Peyer's patch (tissue), 4 donors: ENCODE results near the gene PNPT1. TPM values are rescaled to one million over a fixed set of nuclear protein-coding genes. Genes with fewer than 3 reads are reported as not detected.
"Not testable (repeated sequence)": the region's sequence is repeated elsewhere in the genome, so short reads cannot be mapped to it uniquely, and the experiment has no call there.

Experiments
- DNase-seq, 3 donors: peaks; one replicate each; pipeline ENCODE4 v3.0.0-alpha.2; 2017 to 2019
- H3K27ac ChIP-seq, 4 donors: fragments of 200-600 bp; sonication (generic); one replicate each; pipeline ENCODE4 v1.5.1; 2016 to 2019
- H3K27me3 ChIP-seq, 2 donors: fragments of 200-600 bp; sonication (generic); one replicate each; pipeline ENCODE4 v1.5.1; 2019
- H3K36me3 ChIP-seq, 3 donors: fragments of 200-600 bp; sonication (generic); one replicate each; pipeline ENCODE4 v1.5.1; 2016 to 2019
- H3K4me1 ChIP-seq, 4 donors: fragments of 200-600 bp; sonication (generic); one replicate each; pipeline ENCODE4 v1.5.1; 2016 to 2019
- H3K4me3 ChIP-seq, 4 donors: fragments of 200-600 bp; sonication (generic); 1 replicate in 3 of 4; 2 replicates in 1 of 4; pipeline ENCODE4 v1.5.1; 2016 to 2019; ENCODE audit warnings: mild to moderate bottlenecking in 1 of 4
- H3K9me3 ChIP-seq, 4 donors: fragments of 200-600 bp; sonication (generic); one replicate each; pipeline ENCODE4 v1.5.1; 2016 to 2019; ENCODE audit warnings: mild to moderate bottlenecking in 1 of 4
- CTCF ChIP-seq, 6 experiments: fragments of 450-650 bp in 4 of 6; fragments of 200-600 bp in 2 of 6; sonication (generic) in 1 of 6; IDR thresholded peaks; one replicate each; pipeline ENCODE4 v1.5.1; 2017 to 2019; ENCODE audit warnings: antibody characterized with exemption in 6 of 6, mild to moderate bottlenecking in 3 of 6, moderate library complexity in 1 of 6
- POLR2A ChIP-seq, 2 donors: fragments of 450-650 bp; IDR thresholded peaks; one replicate each; pipeline ENCODE4 v1.5.1; 2017; ENCODE audit warnings: antibody characterized with exemption in 2 of 2, mild to moderate bottlenecking in 2 of 2, moderate library complexity in 2 of 2
- total RNA-seq, 4 donors: library from RNA; depleted of rRNA; stranded (reverse); fragments of >200 nt; gene quantifications; one replicate each; pipeline ENCODE4 v1.1.0, GENCODE V29; 2016

PNPT1 gene
- total RNA-seq, 4 donors from 2014 or later, result 8.4 to 12.4 (median 10.2) TPM

- peak overlapping the region in 2 of 4 donors; percentile 44 to 55 for H3K27ac ChIP-seq
- H3K9me3 ChIP-seq, result no peaks in the 10 kb centered on the region
- no peak for DNase-seq
- H3K4me1 ChIP-seq, result peaks cover 0 to 18% (median 0%) of the 10 kb centered on the region in 4 donors
- TF ChIP-seq CTCF (IDR thresholded peaks at IDR 0.05) (no peak), POLR2A (IDR thresholded peaks at IDR 0.05) (no peak)
- no peaks in the 10 kb centered on the region for H3K27me3 ChIP-seq
- H3K36me3 ChIP-seq, result no peaks in the 10 kb centered on the region
- H3K4me3 ChIP-seq, result no peak overlapping the region
Observed at GRCh38 chr2:55715626-55716025, 22.0 kb upstream of the PNPT1 start.

GRCh38 chr2:55715178-55715577 lies 21.5 kb upstream of the PNPT1 start:
- peak overlapping the region in 2 of 4 donors; percentile 44 to 55 for H3K27ac ChIP-seq
- not testable (repeated sequence) for H3K27me3 ChIP-seq, H3K36me3 ChIP-seq, H3K9me3 ChIP-seq, H3K4me3 ChIP-seq, DNase-seq
- H3K4me1 ChIP-seq, result peaks cover 0 to 18% (median 0%) of the 10 kb centered on the region in 4 donors

- no peak for TF ChIP-seq POLR2A (IDR thresholded peaks at IDR 0.05)
- no peak for TF ChIP-seq CTCF (IDR thresholded peaks at IDR 0.05)
- Histone ChIP-seq H3K27me3 (no peaks in the 10 kb centered on the region), H3K4me1 (peaks cover 0 to 18% (median 0%) of the 10 kb centered on the region in 4 donors), H3K4me3 (no peak overlapping the region), H3K9me3 (no peaks in the 10 kb centered on the region), H3K36me3 (no peaks in the 10 kb centered on the region), H3K27ac (no peak overlapping the region)
- DNase-seq, result no peak
Observed at GRCh38 chr2:55712477-55713060, 18.9 kb upstream of the PNPT1 start.

- DNase-seq, result no peak
- TF ChIP-seq CTCF (IDR thresholded peaks at IDR 0.05) (no peak), POLR2A (IDR thresholded peaks at IDR 0.05) (no peak)
Observed at GRCh38 chr2:55710025-55710424, 16.4 kb upstream of the PNPT1 start.

GRCh38 chr2:55707751-55708150 lies 14.1 kb upstream of the PNPT1 start:
- Histone ChIP-seq H3K27me3 (no peaks in the 10 kb centered on the region), H3K4me3 (no peak overlapping the region), H3K27ac (no peak overlapping the region), H3K36me3 (no peaks in the 10 kb centered on the region), H3K9me3 (no peaks in the 10 kb centered on the region), H3K4me1 (peaks cover 0 to 4% (median 0%) of the 10 kb centered on the region in 4 donors)
- no peak for DNase-seq
- no peak for TF ChIP-seq CTCF (IDR thresholded peaks at IDR 0.05)
- TF ChIP-seq POLR2A (IDR thresholded peaks at IDR 0.05), result no peak

More at GRCh38 chr2:55710025-55710424, 16.4 kb upstream of the PNPT1 start:
- Histone ChIP-seq H3K27ac (no peak overlapping the region), H3K4me1 (peaks cover 0 to 11% (median 0%) of the 10 kb centered on the region in 4 donors), H3K4me3 (no peak overlapping the region), H3K27me3 (no peaks in the 10 kb centered on the region), H3K36me3 (no peaks in the 10 kb centered on the region), H3K9me3 (no peaks in the 10 kb centered on the region)

GRCh38 chr2:55706258-55706657 lies 12.6 kb upstream of the PNPT1 start:
- H3K27ac ChIP-seq, DNase-seq, H3K27me3 ChIP-seq, H3K4me3 ChIP-seq, H3K9me3 ChIP-seq, H3K36me3 ChIP-seq, H3K4me1 ChIP-seq: not testable (repeated sequence)
